ENCODE measurements around the gene ANKS1B.

The ANKS1B gene

DNA sequence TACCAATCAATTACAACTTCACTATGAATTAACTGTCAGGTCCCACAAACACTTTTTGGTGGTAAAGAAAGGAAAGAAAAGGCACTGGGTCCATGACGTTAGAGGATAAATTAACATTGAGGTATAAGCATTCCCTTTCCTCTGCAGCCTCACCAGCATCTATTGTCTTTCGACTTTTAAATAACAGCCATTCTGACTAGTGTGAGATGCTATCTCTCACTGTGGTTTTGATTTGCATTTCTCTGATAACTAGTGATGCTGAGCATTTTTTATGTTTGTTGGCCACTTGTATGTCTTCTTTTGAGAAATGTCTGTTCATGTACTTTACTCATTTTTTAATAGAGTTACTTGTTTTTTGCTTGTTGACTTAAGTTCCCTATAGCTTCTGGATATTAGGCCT, 9.4 kb downstream of the ANKS1B start:
- POLR2A ChIA-PET, result no interaction called here
- TF ChIP-seq CTCF (IDR thresholded peaks at IDR 0.05; ENCODE audit: control extremely low read depth, extremely low read depth, low read depth, missing control alignments), result no peak
- CTCF ChIA-PET, result interaction anchor here (1.6 kb wide), 1 partner anchor 13 kb away, joined by 3 read pairs; no protein-coding TSS in a partner anchor
- no peak for DNase-seq (ENCODE audit: extremely low spot score)

GRCh38 chr12:99974146-99974545, 10.6 kb downstream of the ANKS1B start:
- ChIA-PET CTCF (no interaction called here), POLR2A (no interaction called here)
- no peak for TF ChIP-seq CTCF (IDR thresholded peaks at IDR 0.05; ENCODE audit: control extremely low read depth, extremely low read depth, low read depth, missing control alignments)
- DNase-seq (ENCODE audit: extremely low spot score), result no peak

DNA sequence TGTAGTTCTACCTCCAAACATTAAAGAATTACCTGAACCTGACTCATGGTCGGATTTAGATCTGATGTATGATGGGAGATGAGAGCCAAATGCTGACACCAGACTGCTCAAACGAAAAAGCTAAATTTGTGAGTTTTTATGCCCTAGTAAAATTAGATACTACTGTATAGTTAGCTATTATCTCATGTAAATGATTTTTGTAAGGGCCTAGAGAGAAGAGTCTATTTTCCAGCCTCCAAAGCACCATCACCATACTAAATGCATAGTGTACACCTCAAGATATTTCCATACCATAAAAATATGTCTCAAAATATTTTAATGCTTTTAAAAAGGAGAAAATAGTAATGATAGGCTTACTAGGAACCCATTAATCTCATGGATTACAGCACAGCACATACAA, 18.3 kb downstream of the ANKS1B start:
- POLR2A ChIA-PET, result no interaction called here
- DNase-seq (ENCODE audit: extremely low spot score), result no peak
- TF ChIP-seq CTCF (IDR thresholded peaks at IDR 0.05; ENCODE audit: control extremely low read depth, extremely low read depth, low read depth, missing control alignments), result no peak
- CTCF ChIA-PET, result no interaction called here

DNA sequence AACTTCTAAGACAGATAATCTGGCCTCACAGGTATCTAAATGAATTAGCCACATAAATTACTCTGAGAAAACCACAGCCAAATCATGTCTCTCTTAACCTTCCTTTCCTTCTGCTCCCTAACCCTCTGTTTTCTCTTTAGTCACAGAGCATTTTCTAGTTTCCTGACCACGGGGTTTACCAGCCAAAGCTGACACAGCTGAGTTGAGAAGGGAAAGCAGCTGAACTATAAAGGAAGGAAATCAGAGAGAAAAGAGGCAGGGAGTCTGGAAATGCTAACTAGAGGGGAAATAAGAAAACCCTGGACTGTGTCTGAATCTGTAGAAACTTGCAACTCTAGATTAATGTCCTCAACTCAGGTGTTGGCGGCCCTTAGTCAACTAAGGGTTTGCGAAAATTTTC, 24.4 kb downstream of the ANKS1B start:
- CTCF ChIA-PET, result interaction anchor here (1.0 kb wide), 1 partner anchor 15 kb away, joined by 3 read pairs; no protein-coding TSS in a partner anchor
- no peak for TF ChIP-seq CTCF (IDR thresholded peaks at IDR 0.05; ENCODE audit: control extremely low read depth, extremely low read depth, low read depth, missing control alignments)
- POLR2A ChIA-PET, result no interaction called here
- no peak for DNase-seq (ENCODE audit: extremely low spot score)

DNA sequence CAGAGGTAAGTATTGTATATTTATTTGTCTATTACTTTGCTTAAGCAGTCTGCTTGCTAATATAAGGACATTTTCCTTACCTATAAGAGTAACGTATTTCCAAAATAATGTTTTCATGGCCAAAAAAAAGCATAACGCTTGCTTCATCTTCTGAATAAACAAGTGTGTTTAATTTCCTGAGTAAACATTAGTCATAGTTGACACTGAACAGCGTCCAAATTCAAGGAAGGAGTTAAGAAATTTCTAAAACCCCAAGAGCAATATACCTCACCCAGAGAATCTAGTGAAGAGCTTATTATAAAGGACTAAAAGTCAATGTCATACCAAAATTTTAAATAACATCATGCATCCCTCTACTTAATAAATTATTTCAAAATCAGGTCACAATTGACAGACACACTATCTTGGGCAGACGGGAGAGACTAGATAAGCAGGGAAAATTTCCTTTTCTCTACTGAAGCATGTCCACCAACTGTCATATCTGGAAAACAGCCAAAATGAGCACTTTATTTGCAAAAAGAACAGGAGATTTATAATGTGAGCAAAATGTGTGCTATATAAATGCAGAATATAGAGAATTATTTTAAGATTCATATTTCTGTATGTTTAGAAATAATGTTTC, 25.1 kb downstream of the ANKS1B start:
- POLR2A ChIA-PET, result no interaction called here
- CTCF ChIA-PET, result interaction anchor here (1.0 kb wide), 1 partner anchor 15 kb away, joined by 3 read pairs; no protein-coding TSS in a partner anchor
- TF ChIP-seq CTCF (IDR thresholded peaks at IDR 0.05; ENCODE audit: control extremely low read depth, extremely low read depth, low read depth, missing control alignments), result no peak
- no peak for DNase-seq (ENCODE audit: extremely low spot score)

- no peak for TF ChIP-seq CTCF (IDR thresholded peaks at IDR 0.05; ENCODE audit: control extremely low read depth, extremely low read depth, low read depth, missing control alignments)
- ChIA-PET POLR2A (no interaction called here), CTCF (no interaction called here)
- no peak for DNase-seq (ENCODE audit: extremely low spot score)
Observed at GRCh38 chr12:99957866-99958466, 26.8 kb downstream of the ANKS1B start.

Data from GM10248 (cell line).